Prostate gland (tissue), 2 donors: ENCODE measurements around the gene CNTRL.

Experiments
- POLR2A ChIP-seq: fragments of 450-650 bp; IDR thresholded peaks from one replicate; pipeline ENCODE4 v1.6.1; 2016; ENCODE audit warnings: antibody characterized with exemption, mild to moderate bottlenecking
- POLR2AphosphoS5 ChIP-seq: sonication (generic); formaldehyde crosslinking; IDR thresholded peaks from one replicate; pipeline ENCODE4 v1.6.1; 2017; ENCODE audit warnings: antibody characterized with exemption
- TF ChIP-seq, protein P1 (sequence below), 4 experiments: fragments of 200-600 bp in 2 of 4; fragments of 450-650 bp in 2 of 4; sonication (generic) in 2 of 4; IDR thresholded peaks; 1 replicate in 3 of 4; 2 replicates in 1 of 4; pipeline ENCODE4 v1.5.1; 2016 to 2019; ENCODE audit warnings: antibody characterized with exemption in 4 of 4, mild to moderate bottlenecking in 2 of 4, moderate library complexity in 2 of 4

DNA sequence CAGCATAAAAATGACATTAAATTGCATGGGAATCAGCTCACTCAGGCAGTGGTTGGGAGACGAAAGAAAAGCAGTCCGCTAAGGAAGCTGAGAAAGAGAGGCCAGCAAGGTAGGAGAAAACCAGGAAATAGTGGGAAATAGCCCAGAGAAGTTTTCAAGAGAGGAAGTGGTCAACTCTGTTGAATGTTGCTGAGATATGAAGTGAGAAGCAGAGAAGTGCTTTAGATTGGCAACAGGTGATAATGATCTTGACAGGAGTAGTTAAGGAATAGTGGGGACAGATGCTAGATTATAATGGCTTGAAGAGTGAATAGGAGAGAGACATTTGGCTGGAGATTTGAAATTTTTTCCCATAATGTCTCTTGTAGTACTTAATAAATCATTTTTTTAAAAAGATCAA, 30.8 kb downstream of the CNTRL start:
- TF ChIP-seq, protein P1, sequence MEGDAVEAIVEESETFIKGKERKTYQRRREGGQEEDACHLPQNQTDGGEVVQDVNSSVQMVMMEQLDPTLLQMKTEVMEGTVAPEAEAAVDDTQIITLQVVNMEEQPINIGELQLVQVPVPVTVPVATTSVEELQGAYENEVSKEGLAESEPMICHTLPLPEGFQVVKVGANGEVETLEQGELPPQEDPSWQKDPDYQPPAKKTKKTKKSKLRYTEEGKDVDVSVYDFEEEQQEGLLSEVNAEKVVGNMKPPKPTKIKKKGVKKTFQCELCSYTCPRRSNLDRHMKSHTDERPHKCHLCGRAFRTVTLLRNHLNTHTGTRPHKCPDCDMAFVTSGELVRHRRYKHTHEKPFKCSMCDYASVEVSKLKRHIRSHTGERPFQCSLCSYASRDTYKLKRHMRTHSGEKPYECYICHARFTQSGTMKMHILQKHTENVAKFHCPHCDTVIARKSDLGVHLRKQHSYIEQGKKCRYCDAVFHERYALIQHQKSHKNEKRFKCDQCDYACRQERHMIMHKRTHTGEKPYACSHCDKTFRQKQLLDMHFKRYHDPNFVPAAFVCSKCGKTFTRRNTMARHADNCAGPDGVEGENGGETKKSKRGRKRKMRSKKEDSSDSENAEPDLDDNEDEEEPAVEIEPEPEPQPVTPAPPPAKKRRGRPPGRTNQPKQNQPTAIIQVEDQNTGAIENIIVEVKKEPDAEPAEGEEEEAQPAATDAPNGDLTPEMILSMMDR (IDR thresholded peaks at IDR 0.05): no peak
- no peak for TF ChIP-seq POLR2A
- TF ChIP-seq POLR2AphosphoS5: no peak
